ENCODE results near the gene FBXW2.
A peak's percentile ranks its signal among the peaks of the same experiment; 100 is the strongest.

FBXW2 gene

DNA sequence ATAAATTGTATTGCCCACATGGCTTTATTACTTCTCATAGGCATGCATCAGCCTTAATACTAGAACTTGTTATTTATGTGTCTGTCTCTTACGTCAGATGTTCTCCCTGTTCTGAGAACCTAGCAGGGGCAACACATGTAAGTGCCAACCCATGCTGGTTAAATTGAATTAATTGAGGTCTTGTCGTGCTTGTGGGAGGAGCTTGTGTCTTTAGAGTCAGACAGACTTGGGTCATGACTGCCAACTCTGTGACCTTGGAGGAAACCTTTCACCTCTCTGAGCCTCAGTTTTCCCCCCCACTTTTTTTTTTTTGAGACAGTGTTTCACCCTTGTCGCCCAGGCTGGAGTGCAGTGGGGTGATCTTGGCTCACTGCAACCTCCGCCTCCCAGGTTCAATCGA is 76.7 kb downstream of the FBXW2 start:
- no peak for DNase-seq

DNA sequence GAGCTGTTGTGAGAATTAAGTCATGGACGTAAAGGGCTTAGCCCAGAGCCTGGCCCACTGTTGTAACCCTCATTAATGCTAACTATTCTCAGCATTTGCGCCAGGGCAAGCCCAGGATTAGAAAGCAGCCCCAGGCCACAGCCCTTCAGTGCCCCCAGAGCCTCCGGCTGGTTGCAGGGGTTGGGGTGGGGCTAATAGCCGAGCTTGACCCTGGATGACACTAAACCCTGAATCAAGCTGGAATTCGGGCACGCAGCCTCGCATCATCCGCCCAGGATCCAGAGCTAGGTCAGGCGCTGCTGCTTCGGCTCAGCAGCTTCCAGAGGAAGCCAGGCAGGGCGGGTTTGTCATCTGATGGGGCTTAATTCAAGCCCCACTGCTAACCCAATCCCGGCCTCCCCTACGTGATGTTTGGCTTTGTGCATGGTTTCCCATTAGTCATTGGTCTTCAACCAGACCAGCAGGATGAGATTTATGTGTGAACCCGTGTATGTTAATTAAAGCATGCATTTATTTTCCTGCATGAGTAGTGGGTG is 77.8 kb downstream of the FBXW2 start:
- DNase-seq = peak in 21 of 58 donors; percentile 15 to 57 (median 34)

DNA sequence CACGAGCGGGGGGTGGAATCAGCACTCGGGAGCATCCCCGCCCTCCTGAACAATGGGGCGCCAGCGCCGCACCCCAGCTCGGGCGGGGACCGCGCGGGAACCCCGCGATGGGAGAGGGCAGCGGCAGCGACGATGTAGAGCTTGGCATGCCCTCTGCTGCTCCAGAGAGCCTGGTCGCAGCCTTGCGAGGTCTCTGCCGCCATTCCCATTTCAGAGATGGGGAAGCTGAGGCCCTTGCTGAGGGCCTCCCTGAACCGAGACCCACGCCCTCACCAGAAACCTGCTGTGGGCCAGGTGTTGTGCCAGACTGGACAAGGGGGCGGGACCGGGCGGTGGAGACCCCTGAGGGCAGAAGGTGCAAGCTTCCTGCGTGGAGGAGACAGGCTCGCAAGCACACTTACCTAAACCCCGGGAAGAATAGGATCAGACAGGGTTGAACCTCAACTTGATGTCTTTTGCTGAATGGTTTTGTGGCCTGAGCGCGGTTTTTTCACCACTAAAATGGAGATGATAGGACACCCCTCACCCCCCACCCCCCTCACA is 78.3 kb downstream of the FBXW2 start:
- peak in 5 of 58 donors; percentile 32 to 66 (median 54) for DNase-seq

DNA sequence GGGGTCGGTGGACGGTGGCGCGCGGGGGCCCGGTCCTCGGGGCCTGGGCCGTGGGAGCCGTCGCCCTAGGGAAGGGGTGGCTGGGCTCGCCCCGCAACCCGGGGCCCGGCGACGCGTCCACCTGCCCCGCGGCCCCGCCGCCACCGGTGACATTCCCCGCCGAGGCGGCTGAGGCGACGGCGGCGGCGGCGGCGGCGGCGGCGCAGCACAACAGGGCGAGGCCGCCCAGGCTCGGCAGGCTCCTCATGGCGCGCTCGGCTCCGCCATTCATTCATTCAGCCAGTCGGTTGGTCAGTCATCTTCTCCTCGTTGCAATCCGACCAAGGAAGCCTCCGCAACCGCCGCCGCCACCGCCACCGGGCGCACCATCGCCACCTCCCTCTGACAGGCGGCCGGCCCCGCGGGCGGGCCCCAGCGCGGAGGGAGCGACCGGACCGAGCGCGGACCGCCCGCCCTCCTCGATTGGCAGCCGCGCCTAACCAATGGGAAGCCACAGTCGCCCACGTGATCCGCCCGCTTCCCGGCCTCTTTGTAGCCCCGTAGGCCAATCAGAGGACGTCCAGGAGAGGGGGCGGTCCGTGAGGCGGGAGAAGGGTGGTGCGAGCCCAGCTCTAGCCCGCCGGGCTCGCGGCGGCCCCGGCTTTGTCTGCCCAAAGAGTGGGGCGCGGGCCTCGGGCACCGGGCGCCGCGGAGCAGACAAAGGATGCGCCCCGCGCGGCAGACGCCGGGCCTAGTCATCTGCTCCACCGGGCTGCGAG is 78.9 kb downstream of the FBXW2 start, which contains the start of gene MEGF9:
TSS of gene MEGF9 (minus strand) at position 383 of the 758 bp plus-strand sequence. CDS start at position 271, 112 bp downstream.
- peak; percentile 83 to 99 (median 98) for DNase-seq

DNA sequence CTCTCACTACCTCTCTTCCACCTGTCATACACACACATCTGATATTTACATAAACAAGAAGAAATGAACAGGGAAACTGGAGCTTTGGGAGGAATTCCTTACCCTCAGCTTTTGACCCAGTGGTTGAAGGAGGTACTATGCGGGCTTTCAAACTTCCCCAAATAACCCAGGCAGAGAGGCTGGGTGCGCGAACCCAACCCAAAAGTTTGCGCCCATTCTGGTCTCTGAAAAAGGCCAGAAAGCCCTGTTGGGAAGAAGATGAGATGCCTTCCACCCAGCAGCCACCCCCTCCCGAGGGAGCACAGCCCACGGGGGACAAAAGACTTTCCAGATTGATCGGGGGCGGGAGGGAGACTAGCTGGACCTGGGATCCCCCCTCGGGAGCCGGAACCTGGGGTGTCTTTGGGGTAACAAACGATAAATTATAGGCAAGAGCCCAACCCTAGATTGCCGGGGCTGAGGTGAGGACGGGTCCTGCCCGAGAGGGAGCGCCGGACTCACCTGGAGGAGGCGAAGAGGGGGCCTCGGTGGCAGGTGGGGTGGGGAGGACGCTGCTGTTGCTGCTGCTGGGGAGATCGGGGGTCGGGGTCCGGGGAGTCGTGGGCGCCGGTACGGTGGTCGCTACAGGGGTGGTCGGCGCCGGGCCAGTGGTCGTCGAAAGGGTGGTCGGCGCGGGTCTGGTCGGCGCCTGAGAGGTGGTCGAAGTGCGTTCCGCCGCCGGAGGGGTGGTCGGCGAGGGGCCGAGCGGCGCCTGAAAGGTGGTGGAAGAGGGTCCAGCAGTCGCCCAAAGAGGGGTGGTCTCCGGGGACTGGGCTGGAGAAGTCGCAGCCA is 79.7 kb downstream of the FBXW2 start:
- DNase-seq = peak in 15 of 58 donors; percentile 12 to 48 (median 32)

DNA sequence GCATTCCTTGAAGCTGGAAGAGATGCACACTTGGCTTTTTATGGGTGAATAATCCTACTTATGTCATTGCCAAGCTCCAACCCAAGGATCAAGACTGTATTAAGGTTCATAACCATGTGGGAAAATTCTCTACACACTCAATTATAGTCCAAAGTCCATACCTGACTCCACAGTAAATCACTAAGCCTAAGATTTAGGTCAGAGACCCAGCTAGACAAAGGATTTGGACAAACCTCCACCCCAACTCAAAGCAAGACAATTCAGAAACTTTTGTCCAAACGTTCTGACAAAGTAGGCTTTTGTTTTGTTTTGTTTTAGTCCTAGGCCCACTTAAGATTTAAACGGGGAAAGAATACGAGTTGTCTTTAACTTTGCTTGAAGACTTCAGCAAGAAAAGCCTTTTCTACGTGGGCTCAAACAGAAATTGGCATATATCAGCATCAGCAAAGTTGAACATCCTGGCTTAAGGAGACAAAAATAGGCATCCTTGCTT is 80.6 kb downstream of the FBXW2 start:
- no peak for DNase-seq

DNA sequence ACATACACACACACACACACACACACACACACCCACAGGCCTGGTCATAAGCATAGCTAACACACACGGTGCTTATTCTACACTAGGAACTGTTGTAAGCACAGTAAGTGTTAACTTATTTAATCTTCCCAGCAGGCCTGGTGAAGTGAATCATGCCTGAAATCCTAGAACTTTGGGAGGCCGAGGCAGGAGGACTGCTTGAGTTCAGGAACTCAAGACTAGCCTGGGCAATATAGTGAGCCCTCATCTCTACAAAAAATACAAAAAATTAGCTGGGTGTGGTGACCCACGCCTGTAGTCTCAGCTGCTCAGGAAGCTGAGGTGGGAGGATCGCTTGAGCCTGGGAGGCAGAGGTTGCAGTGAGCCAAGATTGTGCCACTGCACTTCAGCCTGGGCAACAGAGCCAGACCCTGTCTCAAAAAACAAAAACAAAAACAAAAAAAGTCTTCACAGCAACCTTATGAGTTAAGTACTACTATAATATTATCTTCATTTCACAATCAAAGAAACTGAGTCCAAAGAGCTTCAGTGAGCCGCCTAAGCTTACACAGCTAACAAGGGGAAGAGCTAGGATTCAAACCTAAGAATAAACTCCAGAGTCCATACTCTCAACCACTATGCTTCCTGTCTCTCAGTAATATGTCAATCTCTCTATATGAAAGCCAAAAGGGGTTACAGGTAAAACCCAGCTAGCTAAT is 81.2 kb downstream of the FBXW2 start:
- peak in 1 of 58 donors; percentile 21 for DNase-seq

DNA sequence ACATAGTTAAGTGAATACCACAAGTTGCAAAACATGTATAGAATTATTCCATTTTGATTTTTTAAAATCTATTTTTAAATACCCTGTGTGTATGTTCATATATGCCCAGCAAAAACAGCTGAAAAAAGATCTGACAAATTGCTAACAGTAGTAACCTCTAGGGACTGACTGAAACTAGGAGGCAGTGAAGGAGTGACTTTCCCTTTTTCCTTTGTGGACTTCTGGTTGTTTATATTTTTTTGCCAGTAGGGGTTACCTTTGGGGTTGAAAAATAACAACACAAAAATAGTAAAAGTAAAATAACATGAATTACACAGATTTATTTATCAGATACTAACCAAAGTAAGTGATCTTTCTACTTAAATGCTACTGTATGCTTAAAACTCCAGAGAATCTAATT is 81.9 kb downstream of the FBXW2 start:
- no peak for DNase-seq

DNA sequence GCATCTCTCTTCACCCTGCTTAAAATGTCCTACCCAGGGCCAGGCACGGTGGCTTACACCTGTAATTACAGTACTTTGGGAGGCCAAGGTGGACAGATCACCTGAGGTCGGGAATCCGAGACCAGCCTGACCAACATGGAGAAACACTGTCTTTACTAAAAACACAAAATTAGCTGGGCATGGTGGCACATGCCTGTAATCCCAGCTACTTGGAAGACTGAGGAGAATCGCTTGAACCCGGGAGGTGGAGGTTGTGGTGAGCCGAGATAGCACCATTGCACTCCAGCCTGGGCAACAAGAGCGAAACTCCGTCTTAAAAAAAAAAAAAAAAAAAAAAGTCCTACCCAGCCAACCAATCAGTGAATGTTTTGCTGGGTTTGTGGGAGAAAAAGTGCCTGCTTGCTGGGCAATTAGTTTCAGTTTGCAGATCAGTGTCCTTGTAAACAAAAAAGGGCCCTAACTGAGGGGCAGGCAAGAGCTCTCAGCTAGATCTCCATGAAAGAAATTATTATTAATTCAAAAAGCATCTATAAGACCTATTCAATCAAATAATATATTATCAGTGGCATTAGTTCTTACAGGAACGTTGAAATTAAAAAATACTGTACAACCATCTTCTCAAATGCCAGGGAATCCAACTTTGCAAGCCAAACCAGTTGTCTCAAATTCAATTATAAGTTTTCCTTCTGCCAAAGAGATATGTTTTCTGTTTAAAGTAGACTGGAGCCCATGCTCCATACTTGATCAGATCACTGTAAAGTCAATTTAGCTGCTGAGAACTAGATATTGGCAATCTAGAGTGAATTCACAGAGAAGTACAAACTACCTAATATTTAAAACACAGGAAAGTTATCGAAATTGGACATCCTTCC is 82.9 kb downstream of the FBXW2 start:
- DNase-seq = peak in 13 of 58 donors; percentile 16 to 74 (median 37)

DNA sequence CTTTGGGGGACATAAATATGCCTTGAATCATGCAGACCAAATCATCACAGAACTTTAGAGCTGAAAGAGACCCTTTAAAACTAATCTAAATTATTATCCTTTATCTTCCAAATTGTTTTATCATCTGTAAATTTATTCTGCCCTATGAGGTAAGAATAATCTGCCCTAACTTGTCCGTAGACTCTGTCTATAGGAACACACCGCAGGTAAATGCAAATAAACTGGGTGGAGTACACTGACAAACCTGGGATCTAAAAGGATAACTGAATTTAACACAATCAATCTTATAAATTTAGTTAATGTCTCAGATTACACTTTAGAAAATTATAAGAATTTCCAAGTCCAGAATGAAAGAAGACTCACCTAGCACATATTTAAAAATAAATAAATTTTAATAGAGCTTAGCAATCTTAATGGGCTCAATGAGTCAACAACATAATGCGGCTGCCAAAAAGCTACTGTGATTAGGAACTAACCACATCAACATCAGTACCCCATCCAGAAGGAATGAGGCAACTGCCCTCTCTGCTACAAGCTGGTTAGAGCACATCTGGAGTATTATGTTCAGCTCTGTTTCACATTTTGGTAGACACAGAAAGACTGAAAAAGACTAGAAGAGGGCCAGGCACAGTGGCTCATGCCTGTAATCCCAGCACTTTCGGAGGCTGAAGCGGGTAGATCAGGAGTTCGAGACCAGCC is 84.5 kb downstream of the FBXW2 start:
- DNase-seq = no peak

DNA sequence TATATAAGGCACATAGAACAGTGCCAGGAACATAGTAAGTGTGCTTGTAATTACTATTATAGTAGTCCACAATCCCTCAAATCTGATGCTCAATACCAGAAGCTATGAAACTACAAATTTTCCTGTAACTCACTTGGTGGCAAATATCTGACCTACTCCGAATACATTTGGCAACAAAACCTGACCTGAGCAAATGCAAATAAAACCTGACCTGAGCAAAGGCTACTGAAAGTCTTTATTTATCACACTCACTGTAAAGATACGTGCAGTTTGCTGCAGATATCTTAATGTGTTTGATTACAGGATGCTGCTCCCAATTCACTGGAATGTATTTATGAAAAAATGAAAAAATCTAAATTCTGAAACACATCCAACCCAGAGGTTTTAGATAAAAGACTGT is 86.0 kb downstream of the FBXW2 start:
- no peak for DNase-seq
